ENCODE measurements around the gene TMEM141.
"Not testable (repeated sequence)": the region's sequence is repeated elsewhere in the genome, so short reads cannot be mapped to it uniquely, and the experiment has no call there.

TMEM141 gene

GRCh38 chr9:136773386-136774044, 17.6 kb upstream of the TMEM141 start:
- DNase-seq = peak; percentile 49 to 55

GRCh38 chr9:136774416-136775045, 16.6 kb upstream of the TMEM141 start:
- DNase-seq = no peak

GRCh38 chr9:136775191-136775590, 16.0 kb upstream of the TMEM141 start:
- no peak for DNase-seq

- no peak for DNase-seq
Measured at GRCh38 chr9:136776947-136777346, 14.2 kb upstream of the TMEM141 start.

GRCh38 chr9:136777359-136777758, 13.8 kb upstream of the TMEM141 start:
- DNase-seq = no peak

- no peak for DNase-seq
Measured at GRCh38 chr9:136779808-136780207, 11.3 kb upstream of the TMEM141 start.

- no peak for DNase-seq
Measured at GRCh38 chr9:136782452-136782851, 8.7 kb upstream of the TMEM141 start.

GRCh38 chr9:136784249-136784996, 6.7 kb upstream of the TMEM141 start:
- peak in 1 of 2 donors; percentile 39 for DNase-seq

- DNase-seq = no peak
Measured at GRCh38 chr9:136784997-136785361, 6.2 kb upstream of the TMEM141 start.

- DNase-seq = not testable (repeated sequence)
Measured at GRCh38 chr9:136785565-136786355, 5.4 kb upstream of the TMEM141 start.

- DNase-seq = no peak
Measured at GRCh38 chr9:136786451-136786850, 4.7 kb upstream of the TMEM141 start.

GRCh38 chr9:136786983-136787382, 4.2 kb upstream of the TMEM141 start:
- not testable (repeated sequence) for DNase-seq

- DNase-seq = peak; percentile 61 to 71
Measured at GRCh38 chr9:136787690-136788400, 3.3 kb upstream of the TMEM141 start.

- DNase-seq = not testable (repeated sequence)
Measured at GRCh38 chr9:136788644-136789522, 2.3 kb upstream of the TMEM141 start.

- DNase-seq = no peak
Measured at GRCh38 chr9:136789523-136789937, 1.6 kb upstream of the TMEM141 start.

- peak; percentile 41 to 52 for DNase-seq
Measured at GRCh38 chr9:136791516-136792276, 552 bp downstream of the TMEM141 start.

- no peak for DNase-seq
Measured at GRCh38 chr9:136792321-136793085, 1.4 kb downstream of the TMEM141 start.

- DNase-seq = peak in 1 of 2 donors; percentile 19
Measured at GRCh38 chr9:136793086-136793946, 2.2 kb downstream of the TMEM141 start.

Data from inflammatory macrophage (primary cell).